Mesendoderm (in vitro differentiated cells): Measurements from ENCODE around the gene PPM1B.

ENCODE experiments used
- DNase-seq: peaks from one replicate; pipeline ENCODE4 v3.0.0; 2013
- H2AK5ac ChIP-seq: 2 replicates; pipeline ENCODE4 v1.6.1; 2013; ENCODE audit warnings: low read length, inconsistent platforms
- H2BK120ac ChIP-seq: 2 replicates; pipeline ENCODE4 v1.6.1; 2013; ENCODE audit warnings: low read depth, mild to moderate bottlenecking, low read length, moderate library complexity, mixed read lengths
- H2BK15ac ChIP-seq: replicated peaks from 2 replicates; pipeline ENCODE4 v1.6.1; 2013; ENCODE audit warnings: low read depth, mild to moderate bottlenecking, moderate library complexity
- H2BK5ac ChIP-seq: 2 replicates; pipeline ENCODE4 v1.6.1; 2013; ENCODE audit warnings: low read length, inconsistent platforms
- H3K18ac ChIP-seq: 2 replicates; pipeline ENCODE4 v1.6.1; 2013; ENCODE audit warnings: mild to moderate bottlenecking, low read length, mixed read lengths
- H3K23ac ChIP-seq: one replicate; pipeline ENCODE4 v1.6.1; 2013; ENCODE audit warnings: low read length
- H3K27ac ChIP-seq: 2 replicates; pipeline ENCODE4 v1.5.1; 2013; ENCODE audit warnings: low read depth, mild to moderate bottlenecking, inconsistent platforms, low read length, moderate library complexity
- H3K27me3 ChIP-seq: 2 replicates; pipeline ENCODE4 v1.6.1; 2013; ENCODE audit warnings: low read length, control low read depth, mild to moderate bottlenecking, inconsistent platforms; ENCODE audit not compliant: insufficient read depth, poor library complexity
- H3K36me3 ChIP-seq: 2 replicates; pipeline ENCODE4 v1.6.1; 2013; ENCODE audit warnings: low read length, inconsistent platforms; ENCODE audit not compliant: control insufficient read depth, insufficient read depth
- H3K4ac ChIP-seq: one replicate; pipeline ENCODE4 v1.6.1; 2013; ENCODE audit warnings: low read depth, mild to moderate bottlenecking, low read length, moderate library complexity
- H3K4me1 ChIP-seq: 2 replicates; pipeline ENCODE4 v1.6.1; 2013; ENCODE audit warnings: low read depth, low read length, inconsistent platforms; ENCODE audit not compliant: control insufficient read depth
- H3K4me2 ChIP-seq: 2 replicates; pipeline ENCODE4 v1.6.1; 2013; ENCODE audit warnings: low read length
- H3K4me3 ChIP-seq: 2 replicates; pipeline ENCODE4 v1.5.1; 2013; ENCODE audit warnings: mild to moderate bottlenecking, low read length
- H3K56ac ChIP-seq: one replicate; pipeline ENCODE4 v1.6.1; 2013; ENCODE audit warnings: low read length
- H3K79me1 ChIP-seq: 2 replicates; pipeline ENCODE4 v1.6.1; 2013; ENCODE audit warnings: low read length, inconsistent platforms
- H3K79me2 ChIP-seq: 2 replicates; pipeline ENCODE4 v1.6.1; 2013; ENCODE audit warnings: mild to moderate bottlenecking, low read length; ENCODE audit not compliant: control insufficient read depth, insufficient read depth
- H3K9ac ChIP-seq: 2 replicates; pipeline ENCODE4 v1.6.1; 2013; ENCODE audit warnings: low read length, inconsistent platforms
- H4K5ac ChIP-seq: one replicate; pipeline ENCODE4 v1.6.1; 2013; ENCODE audit warnings: low read length
- H4K8ac ChIP-seq: one replicate; pipeline ENCODE4 v1.6.1; 2013; ENCODE audit warnings: low read depth, mild to moderate bottlenecking, control low read depth, low read length, moderate library complexity
- WGBS: extraction: QIAGEN DNeasy Blood & Tissue Kit; methylation state at CpG from one replicate; pipeline ENCODE4 v1.1.7; 2013; ENCODE audit warnings: low lambda C conversion rate, missing lambda C conversion rate; ENCODE audit not compliant: insufficient coverage; ENCODE audit errors: extremely low coverage; 5-methylcytosine and 5-hydroxymethylcytosine counted together

Gene PPM1B

GRCh38 chr2:44191739-44192138 is 23.1 kb downstream of the PPM1B start:
- Histone ChIP-seq H2AK5ac (no peak overlapping the region), H2BK5ac (no peak overlapping the region), H4K8ac (no peak overlapping the region), H3K56ac (no peak overlapping the region), H3K36me3 (no peaks in the 10 kb centered on the region), H3K23ac (no peak overlapping the region), H3K4ac (no peak overlapping the region), H3K9ac (no peak overlapping the region), H3K18ac (no peak overlapping the region), H3K4me1 (no peaks in the 10 kb centered on the region), H2BK15ac (no peak overlapping the region), H3K79me1 (peaks cover 3% of the 10 kb centered on the region), H3K79me2 (peaks cover 54% of the 10 kb centered on the region), H3K4me3 (no peak overlapping the region), H3K27me3 (no peaks in the 10 kb centered on the region), H4K5ac (no peak overlapping the region), H3K27ac (no peak overlapping the region), H3K4me2 (no peak overlapping the region), H2BK120ac (no peak overlapping the region)
- DNase-seq, result no peak

GRCh38 chr2:44192646-44193045 is 24.0 kb downstream of the PPM1B start:
- H3K36me3 ChIP-seq, result no peaks in the 10 kb centered on the region
- no peak overlapping the region for H2BK5ac ChIP-seq
- peaks cover 50% of the 10 kb centered on the region for H3K79me2 ChIP-seq
- no peaks in the 10 kb centered on the region for H3K4me1 ChIP-seq
- no peak overlapping the region for H3K4me2 ChIP-seq
- no peaks in the 10 kb centered on the region for H3K27me3 ChIP-seq
- H4K5ac ChIP-seq, result no peak overlapping the region
- no peak overlapping the region for H2AK5ac ChIP-seq
- no peak overlapping the region for H4K8ac ChIP-seq
- no peak for DNase-seq
- no peak overlapping the region for H3K56ac ChIP-seq
- no CpG with 5 or more reads among the region's 1 CpG for WGBS
- H3K18ac ChIP-seq, result no peak overlapping the region
- no peak overlapping the region for H3K23ac ChIP-seq
- H3K4me3 ChIP-seq, result no peak overlapping the region
- H3K79me1 ChIP-seq, result peaks cover 3% of the 10 kb centered on the region
- no peak overlapping the region for H2BK15ac ChIP-seq
- H3K27ac ChIP-seq, result no peak overlapping the region
- no peak overlapping the region for H3K9ac ChIP-seq
- H3K4ac ChIP-seq, result no peak overlapping the region
- no peak overlapping the region for H2BK120ac ChIP-seq

- no peaks in the 10 kb centered on the region for H3K27me3 ChIP-seq
- no peak overlapping the region for H3K18ac ChIP-seq
- no peak overlapping the region for H3K4me2 ChIP-seq
- H4K8ac ChIP-seq, result no peak overlapping the region
- H3K79me2 ChIP-seq, result peaks cover 37% of the 10 kb centered on the region
- H3K4me1 ChIP-seq, result no peaks in the 10 kb centered on the region
- peaks cover 3% of the 10 kb centered on the region for H3K79me1 ChIP-seq
- H3K4ac ChIP-seq, result no peak overlapping the region
- no peak overlapping the region for H2AK5ac ChIP-seq
- no peak for DNase-seq
- H4K5ac ChIP-seq, result no peak overlapping the region
- H2BK15ac ChIP-seq, result no peak overlapping the region
- H2BK5ac ChIP-seq, result no peak overlapping the region
- no CpG with 5 or more reads among the region's 2 CpGs for WGBS
- no peak overlapping the region for H3K9ac ChIP-seq
- no peaks in the 10 kb centered on the region for H3K36me3 ChIP-seq
- H3K23ac ChIP-seq, result no peak overlapping the region
- no peak overlapping the region for H2BK120ac ChIP-seq
- H3K4me3 ChIP-seq, result no peak overlapping the region
- H3K56ac ChIP-seq, result no peak overlapping the region
- no peak overlapping the region for H3K27ac ChIP-seq
These were observed 27.0 kb downstream of the PPM1B start for GRCh38 chr2:44195714-44196113.

GRCh38 chr2:44197816-44198215 is 29.1 kb downstream of the PPM1B start:
- no peaks in the 10 kb centered on the region for H3K27me3 ChIP-seq
- DNase-seq, result no peak
- H2AK5ac ChIP-seq, result no peak overlapping the region
- no peak overlapping the region for H4K5ac ChIP-seq
- no peak overlapping the region for H3K27ac ChIP-seq
- no peak overlapping the region for H3K4ac ChIP-seq
- H3K4me3 ChIP-seq, result no peak overlapping the region
- WGBS, result no CpG with 5 or more reads among the region's 6 CpGs
- H3K36me3 ChIP-seq, result no peaks in the 10 kb centered on the region
- H3K56ac ChIP-seq, result no peak overlapping the region
- H3K79me1 ChIP-seq, result peaks cover 8% of the 10 kb centered on the region
- H3K4me1 ChIP-seq, result no peaks in the 10 kb centered on the region
- H2BK120ac ChIP-seq, result no peak overlapping the region
- no peak overlapping the region for H2BK5ac ChIP-seq
- H3K9ac ChIP-seq, result no peak overlapping the region
- no peak overlapping the region for H3K4me2 ChIP-seq
- no peak overlapping the region for H3K18ac ChIP-seq
- H3K23ac ChIP-seq, result no peak overlapping the region
- H4K8ac ChIP-seq, result no peak overlapping the region
- H2BK15ac ChIP-seq, result no peak overlapping the region
- H3K79me2 ChIP-seq, result peaks cover 41% of the 10 kb centered on the region

GRCh38 chr2:44200011-44200410 is 31.3 kb downstream of the PPM1B start:
- no CpG with 5 or more reads among the region's 1 CpG for WGBS
- H3K23ac ChIP-seq, result no peak overlapping the region
- no peaks in the 10 kb centered on the region for H3K4me1 ChIP-seq
- H3K56ac ChIP-seq, result no peak overlapping the region
- H3K36me3 ChIP-seq, result no peaks in the 10 kb centered on the region
- no peak overlapping the region for H3K9ac ChIP-seq
- H2BK120ac ChIP-seq, result no peak overlapping the region
- H3K4ac ChIP-seq, result no peak overlapping the region
- H2BK15ac ChIP-seq, result no peak overlapping the region
- peaks cover 8% of the 10 kb centered on the region for H3K79me1 ChIP-seq
- no peak overlapping the region for H3K4me3 ChIP-seq
- H3K4me2 ChIP-seq, result no peak overlapping the region
- no peak overlapping the region for H3K27ac ChIP-seq
- H3K18ac ChIP-seq, result no peak overlapping the region
- H3K27me3 ChIP-seq, result no peaks in the 10 kb centered on the region
- no peak overlapping the region for H2AK5ac ChIP-seq
- peaks cover 33% of the 10 kb centered on the region for H3K79me2 ChIP-seq
- no peak overlapping the region for H4K5ac ChIP-seq
- H4K8ac ChIP-seq, result no peak overlapping the region
- DNase-seq, result peak; percentile 25
- no peak overlapping the region for H2BK5ac ChIP-seq

GRCh38 chr2:44200759-44201158 is 32.1 kb downstream of the PPM1B start:
- Histone ChIP-seq H3K4me1 (no peaks in the 10 kb centered on the region), H4K8ac (no peak overlapping the region), H3K27me3 (no peaks in the 10 kb centered on the region), H3K9ac (no peak overlapping the region), H3K23ac (no peak overlapping the region), H3K18ac (no peak overlapping the region), H2AK5ac (no peak overlapping the region), H3K4me3 (no peak overlapping the region), H3K27ac (no peak overlapping the region), H3K4ac (no peak overlapping the region), H2BK120ac (no peak overlapping the region), H3K36me3 (no peaks in the 10 kb centered on the region), H2BK15ac (no peak overlapping the region), H4K5ac (no peak overlapping the region), H3K79me2 (peaks cover 30% of the 10 kb centered on the region), H3K56ac (no peak overlapping the region), H3K79me1 (peaks cover 6% of the 10 kb centered on the region), H2BK5ac (no peak overlapping the region), H3K4me2 (no peak overlapping the region)
- DNase-seq, result no peak
- no CpG with 5 or more reads among the region's 5 CpGs for WGBS
